ENCODE results near the gene LNPEP. TPM values are rescaled to one million over a fixed set of nuclear protein-coding genes. Genes with fewer than 3 reads are reported as not detected.

Gene LNPEP
- total and polyA plus RNA-seq, 2 of the 4 experiments (the other 2 are of a cell fraction): 3.6 to 27.4 TPM

- no peak overlapping the region for H2BK5ac ChIP-seq (ENCODE audit: low read depth, low read length, poor library complexity, severe bottlenecking)
- H3K9me1 ChIP-seq (ENCODE audit: insufficient read depth, low read length): peaks cover under 1% of the 10 kb centered on the region
- H4K5ac ChIP-seq (ENCODE audit: low read depth, low read length): no peak overlapping the region
- intact Hi-C loops (cut with micrococcal nuclease): no loop called here
- no peak overlapping the region for H2AK9ac ChIP-seq (replicated peaks; ENCODE audit: low read depth, low read length, poor library complexity)
- H3K79me1 ChIP-seq (ENCODE audit: low read depth in 1 of 2, low read length in 2 of 2): peaks cover 1 to 5% of the 10 kb centered on the region in 2 experiments; a peak in 3 of 4 replicates
- dilution Hi-C loops (cut with HindIII; ENCODE audit: low sequenced_read_pairs, unreplicated experiment): no loop called here
- WGBS, 2 experiments (ENCODE audit: extremely low coverage in 2 of 2, insufficient read length in 1 of 2): 29% methylated on average over 1 of the region's 1 CpG; no CpG with 5 or more reads in 1 of the 2 experiments
- no TSS peak for BruUV-seq (replicated peaks)
- no peaks in the 10 kb centered on the region for H4K20me1 ChIP-seq (ENCODE audit: insufficient read depth, low read length)
- H4K8ac ChIP-seq (ENCODE audit: low read depth in 2 of 2, low read length in 2 of 2): no peak overlapping the region
- H2BK15ac ChIP-seq (ENCODE audit: low read depth, low read length): no peak overlapping the region
- H3K9ac ChIP-seq (ENCODE audit: low read depth, low read length): no peak overlapping the region
- TF ChIP-seq MAFK (IDR thresholded peaks at IDR 0.05; ENCODE audit: low read depth, low read length) (peak; percentile 14; the same call in 1 of the 2 replicates), CTCF (conservative IDR thresholded peaks at IDR 0.05; ENCODE audit: low read depth, low read length) (no peak), ELK1 (IDR thresholded peaks at IDR 0.05; ENCODE audit: borderline replicate concordance, low read depth, low read length) (no peak), RFX5 (IDR thresholded peaks at IDR 0.05; ENCODE audit: low read depth, low read length) (no peak), POLR2A (IDR thresholded peaks at IDR 0.05; ENCODE audit: low read depth, low read length) (no peak)
- in situ Hi-C loops (cut with MboI; ENCODE audit: low sequenced_read_pairs): no loop called here
- POLR2A ChIA-PET (ENCODE audit: unreplicated experiment): no interaction called here
- H3K18ac ChIP-seq (ENCODE audit: low read depth, low read length): no peak overlapping the region
- H3K23ac ChIP-seq (ENCODE audit: low read depth, low read length): no peak overlapping the region
- H3K4ac ChIP-seq (ENCODE audit: low read depth, low read length): no peak overlapping the region
- peaks cover 1% of the 10 kb centered on the region; the same call in 1 of the 2 replicates for H3K36me3 ChIP-seq (ENCODE audit: control insufficient read depth, insufficient read depth, low read length)
- no peak overlapping the region for H2BK120ac ChIP-seq (ENCODE audit: low read depth, low read length)
- H3K56ac ChIP-seq (ENCODE audit: extremely low read depth, insufficient read depth, low read length): no peak overlapping the region
- peak; percentile 74 for DNase-seq
- ATAC-seq (ENCODE audit: low read depth): peak; percentile 71
- no peak overlapping the region for H4K91ac ChIP-seq (ENCODE audit: insufficient read depth, low read depth, low read length)
- no peak overlapping the region for H3K14ac ChIP-seq (replicated peaks; ENCODE audit: low read depth, low read length)
- H2AFZ ChIP-seq (replicated peaks; ENCODE audit: low read length, poor library complexity): no peak overlapping the region
- H2BK20ac ChIP-seq (ENCODE audit: low read depth, low read length): no peak overlapping the region
- H3K9me3 ChIP-seq (ENCODE audit: control insufficient read depth, insufficient read depth, low read length): no peaks in the 10 kb centered on the region
- H3K27ac ChIP-seq (ENCODE audit: insufficient read depth, low read length): no peak overlapping the region
- H3K27me3 ChIP-seq (ENCODE audit: control insufficient read depth, insufficient read depth, low read length): no peaks in the 10 kb centered on the region
- H2AK5ac ChIP-seq (ENCODE audit: low read depth, low read length): no peak overlapping the region
- H3K4me2 ChIP-seq (ENCODE audit: low read depth, low read length): no peak overlapping the region; the same call in 1 of the 2 replicates
- no peak overlapping the region for H3K4me3 ChIP-seq (ENCODE audit: insufficient read depth, low read depth, low read length)
- H3K4me1 ChIP-seq (ENCODE audit: control insufficient read depth, insufficient read depth, low read length): peaks cover 4% of the 10 kb centered on the region
- CTCF ChIA-PET: no interaction called here
Observed at GRCh38 chr5:96984506-96985192, 48.8 kb downstream of the LNPEP start.
